Transverse colon (tissue), 3 donors: Measurements from ENCODE around the gene SPRR5.

Experiments
- CTCF ChIP-seq, 5 experiments: fragments of 200-600 bp in 3 of 5; fragments of 450-650 bp in 2 of 5; sonication (generic) in 3 of 5; IDR thresholded peaks; 1 replicate in 2 of 5; 2 replicates in 3 of 5; pipeline ENCODE4 v1.5.1; 2016 to 2017; ENCODE audit warnings: antibody characterized with exemption in 5 of 5, inconsistent platforms in 3 of 5, mild to moderate bottlenecking in 2 of 5, moderate library complexity in 1 of 5
- POLR2A ChIP-seq: fragments of 450-650 bp; IDR thresholded peaks from one replicate; pipeline ENCODE4 v1.6.1; 2016; ENCODE audit warnings: antibody characterized with exemption, mild to moderate bottlenecking, moderate library complexity

DNA sequence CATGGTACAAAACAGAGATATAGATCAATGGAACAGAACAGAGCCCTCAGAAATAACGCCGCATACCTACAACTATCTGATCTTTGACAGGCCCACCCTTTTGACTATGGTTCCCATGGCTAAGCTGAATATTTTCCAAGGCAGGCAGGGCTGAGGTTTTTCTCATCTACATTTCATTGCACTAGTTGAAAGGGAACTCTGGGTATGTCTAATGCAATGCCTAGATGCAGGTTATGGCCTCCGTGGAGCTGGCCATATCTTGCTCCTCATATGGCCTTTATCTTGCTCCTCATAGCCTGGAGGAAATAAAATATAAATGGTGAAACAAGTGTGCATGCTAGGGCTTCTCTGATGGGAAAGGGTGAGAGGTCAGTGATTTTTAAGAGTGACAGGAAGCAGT, 10.6 kb downstream of the SPRR5 start:
- TF ChIP-seq CTCF (IDR thresholded peaks at IDR 0.05), result no peak
- no peak for TF ChIP-seq POLR2A
